ENCODE measurements around the gene EEF2.

The EEF2 gene

GRCh38 chr19:3984908-3985642, at the start of gene EEF2:
Gene EEF2 (minus strand): TSS chr19:3985463. CDS start chr19:3985380, 83 bp downstream.
- peak; percentile 91 for DNase-seq

GRCh38 chr19:4034048-4035017, 49.1 kb upstream of the EEF2 start:
- DNase-seq: no peak

GRCh38 chr19:4033028-4033956, 48.0 kb upstream of the EEF2 start:
- DNase-seq: no peak

GRCh38 chr19:4032436-4032835, 47.2 kb upstream of the EEF2 start:
- no peak for DNase-seq

GRCh38 chr19:4031420-4031819, 46.2 kb upstream of the EEF2 start:
- no peak for DNase-seq

- DNase-seq: no peak
These were observed 45.7 kb upstream of the EEF2 start for GRCh38 chr19:4030981-4031380.

GRCh38 chr19:4030552-4030951, 45.3 kb upstream of the EEF2 start:
- DNase-seq: no peak

GRCh38 chr19:4029247-4029614, 44.0 kb upstream of the EEF2 start:
- no peak for DNase-seq

GRCh38 chr19:4028334-4029246, 43.3 kb upstream of the EEF2 start:
- no peak for DNase-seq

- DNase-seq: no peak
These were observed 41.9 kb upstream of the EEF2 start for GRCh38 chr19:4027146-4027545.

GRCh38 chr19:4025317-4025716, 40.1 kb upstream of the EEF2 start:
- DNase-seq: no peak

- DNase-seq: no peak
These were observed 38.5 kb upstream of the EEF2 start for GRCh38 chr19:4023600-4024398.

GRCh38 chr19:4019578-4019977, 34.3 kb upstream of the EEF2 start:
- DNase-seq: no peak

- no peak for DNase-seq
These were observed 33.7 kb upstream of the EEF2 start for GRCh38 chr19:4018775-4019504.

GRCh38 chr19:4018140-4018613, 32.9 kb upstream of the EEF2 start:
- DNase-seq: no peak

GRCh38 chr19:4016903-4017638, 31.8 kb upstream of the EEF2 start:
- DNase-seq: no peak

- DNase-seq: no peak
These were observed 31.2 kb upstream of the EEF2 start for GRCh38 chr19:4016486-4016885.

- no peak for DNase-seq
These were observed 30.6 kb upstream of the EEF2 start for GRCh38 chr19:4015705-4016402.

All from fibroblast of skin of right biceps (primary cell).